Measurements from ENCODE around the gene HOXD11. TPM values are rescaled to one million over a fixed set of nuclear protein-coding genes. Genes with fewer than 3 reads are reported as not detected.

Gene HOXD11
- total and polyA plus RNA-seq, 9 of the 15 experiments (the other 6 are each of a cell fraction or from before 2014, with no cell fraction given), result not detected

- Histone ChIP-seq H3K9ac (ENCODE audit: insufficient read depth in 1 of 2, low read depth in 2 of 2, low read length in 2 of 2) (no peak overlapping the region), H3K4me1 (replicated peaks in 1 of 2; ENCODE audit: control insufficient read depth in 2 of 2, insufficient read depth in 2 of 2, low read length in 2 of 2) (peaks cover 0 to 18% of the 10 kb centered on the region in 2 experiments; a peak in 2 of 5 replicates), H3K9me1 (ENCODE audit: control insufficient read depth, insufficient read depth, low read length) (no peaks in the 10 kb centered on the region), H3K27ac (ENCODE audit: extremely low read depth, low read depth, low read length) (no peak overlapping the region), H3K4me2 (ENCODE audit: insufficient read depth, low read length) (no peak overlapping the region), H3K36me3 (ENCODE audit: control insufficient read depth, insufficient read depth, low read length) (no peaks in the 10 kb centered on the region), H3K4me3 (no peak overlapping the region), H3K9me3 (replicated peaks; ENCODE audit: control insufficient read depth, insufficient read depth, low read depth, low read length) (no peaks in the 10 kb centered on the region), H4K20me1 (replicated peaks; ENCODE audit: control insufficient read depth, insufficient read depth, low read length) (peaks cover 8% of the 10 kb centered on the region), H3K27me3 (ENCODE audit: control insufficient read depth in 2 of 2, insufficient read depth in 2 of 2, low read length in 2 of 2) (peaks cover 68 to 73% of the 10 kb centered on the region in 2 experiments), H2AFZ (ENCODE audit: low read depth, low read length) (no peak overlapping the region), H3K79me2 (ENCODE audit: control insufficient read depth, insufficient read depth, low read length) (no peaks in the 10 kb centered on the region)
- no TSS peak for BruUV-seq (replicated peaks)
- WGBS (ENCODE audit: insufficient coverage, low coverage, missing lambda C conversion rate), result 24% methylated on average over 41 of the region's 43 CpGs
- no peak for DNase-seq (ENCODE audit: extremely low read depth in 1 of 4, low spot score in 3 of 4)
- ChIA-PET POLR2A (interaction anchor here (0.6 kb wide), 1 partner anchor 28 kb away, joined by 3 read pairs; no protein-coding TSS in a partner anchor), CTCF (ENCODE audit: low intra/inter-chr PET ratio) (no interaction called here)
- intact Hi-C loops (cut with micrococcal nuclease) (no loop called here), in situ Hi-C loops (cut with MboI) (no loop called here)
- FAIRE-seq, result no peak
- TF ChIP-seq ZNF197 (CRISPR knock-in tag; IDR thresholded peaks at IDR 0.05; ENCODE audit: low read depth) (no peak), ZNF41 (CRISPR knock-in tag; conservative IDR thresholded peaks at IDR 0.05) (no peak), EGR1 (conservative IDR thresholded peaks at IDR 0.05) (no peak), SMAD3 (CRISPR knock-in tag; conservative IDR thresholded peaks at IDR 0.05) (no peak), GMEB1 (CRISPR knock-in tag; IDR thresholded peaks at IDR 0.05) (no peak), NFIC (IDR thresholded peaks at IDR 0.05) (no peak)
- no peak for ATAC-seq
Observed at GRCh38 chr2:176157499-176158185, 50.6 kb downstream of the HOXD11 start.

Data from K562 (cell line).